Heart right ventricle (tissue), 16 donors: ENCODE results near the gene JHY. TPM values are rescaled to one million over a fixed set of nuclear protein-coding genes. Genes with fewer than 3 reads are reported as not detected.

Source experiments
- ATAC-seq, 8 donors: fragments of 200-7000 bp; cut with Tn5 transposase; one replicate each; pipeline ENCODE4 v1.9.1; 2020; ENCODE audit warnings: mild to moderate bottlenecking in 8 of 8, moderate library complexity in 8 of 8, moderate number of reproducible peaks in 1 of 8
- DNase-seq, 2 donors: peaks; one replicate each; pipeline ENCODE4 v3.0.0-alpha.2; 2020
- H3K27ac ChIP-seq, 10 donors: fragments of 200-600 bp; sonication (generic) in 2 of 10; one replicate each; pipeline versions ENCODE4 v1.5.0 to v1.8.0; 2020 to 2022; ENCODE audit warnings: mild to moderate bottlenecking in 3 of 10
- H3K27me3 ChIP-seq, 7 donors: fragments of 200-600 bp; one replicate each; pipeline ENCODE4 v1.8.0; 2021 to 2022; ENCODE audit warnings: mild to moderate bottlenecking in 2 of 7
- H3K36me3 ChIP-seq, 9 donors: fragments of 200-600 bp; sonication (generic) in 1 of 9; one replicate each; pipeline versions ENCODE4 v1.5.0 to v1.8.0; 2020 to 2022; ENCODE audit warnings: mild to moderate bottlenecking in 2 of 9
- H3K4me1 ChIP-seq, 9 donors: fragments of 200-600 bp; sonication (generic) in 1 of 9; one replicate each; pipeline versions ENCODE4 v1.5.0 to v1.8.0; 2020 to 2022; ENCODE audit warnings: mild to moderate bottlenecking in 4 of 9
- H3K4me3 ChIP-seq, 10 donors: fragments of 200-600 bp; sonication (generic) in 2 of 10; one replicate each; pipeline versions ENCODE4 v1.5.0 to v1.8.0; 2020 to 2022; ENCODE audit warnings: mild to moderate bottlenecking in 7 of 10, moderate library complexity in 2 of 10
- H3K9me3 ChIP-seq, 11 donors: fragments of 200-600 bp in 10 of 11; sonication (generic) in 2 of 11; one replicate each; pipeline versions ENCODE4 v1.5.0 to v1.8.0; 2013 to 2022; ENCODE audit warnings: mild to moderate bottlenecking in 2 of 11, control low read depth in 1 of 11, moderate library complexity in 1 of 11
- WGBS, 2 donors: extraction: QIAGEN DNeasy Blood & Tissue Kit; methylation state at CpG; one replicate each; pipeline ENCODE4 v1.1.7; 2013; ENCODE audit warnings: inconsistent platforms in 1 of 2; 5-methylcytosine and 5-hydroxymethylcytosine counted together
- intact Hi-C, 10 donors: fragments of 100-400 bp; cut with DNase I; formaldehyde crosslinking; loops; one replicate each; pipeline versions ENCODE4 v1.11.1 to v1.14.2; 2022
- polyA plus RNA-seq, 2 donors: library from polyadenylated mRNA; stranded (reverse); fragments of 200-250 nt; gene quantifications; one replicate each; pipeline ENCODE4 v1.2.3, GENCODE V29; 2013
- total RNA-seq, 10 donors: library from RNA; stranded (reverse); fragmentation: NEBNext Ultra II Directional in 3 of 10; extraction: Animal tissue kit (Norgen Biotek cat#: 25700) in 3 of 10; gene quantifications; one replicate each; pipeline versions ENCODE4 v1.2.1 to v1.2.4, GENCODE V29; 2021 to 2023
- TF ChIP-seq, protein P1 (sequence below), 9 donors: fragments of 200-600 bp; sonication (generic) in 2 of 9; IDR thresholded peaks; one replicate each; pipeline versions ENCODE4 v1.5.0 to v1.8.0; 2021 to 2022; ENCODE audit warnings: antibody characterized with exemption in 9 of 9, mild to moderate bottlenecking in 5 of 9, moderate library complexity in 1 of 9
- donor health status: Arrhythmogenic right ventricular cardiomyopathy.
- donor health status: ischemic (EF 13 %, LVEDD 7.1; RV severe dilation, severe dysfunction).
- donor health status: healthy with polysubstance abuse.
- donor health status: DM: no; HTN: yes; CAD: no.
- donor health status: DM: no; HTN: no; CAD: no.
- donor health status: ischemic (EF 25% LVEDD 6.9; RV normal size, moderate dysfunction).
- donor health status: ischemic (EF 25% LVEDD 5.7; RV mildly dilated, moderate dysfunction).
- donor health status: healthy.
- donor health status: DM: yes; HTN: yes; CAD: no.
- donor health status: Ischemic cardiomyopathy.
- donor health status: ischemic (EF 35%, LVEDD 5.7; RV mildly dilated, moderate dysfunction).
- donor health status: nonischemic (EF 11% LVEDD 7.7; RV severe dilation, severe dysfunction).
- donor health status: DM: yes; HTN: yes; CAD: no.
- donor health status: PGD.
- donor health status: ischemic (EF 29% LVEDD 5.4; RV normal size, mild dysfunction).
- donor health status: nonischemic (EF 23%, LVEDD 6.1; RV moderate dilation, normal function).

The JHY gene
- total and polyA plus RNA-seq, 12 donors: 0.41 to 2.3 (median 1.7) TPM

DNA sequence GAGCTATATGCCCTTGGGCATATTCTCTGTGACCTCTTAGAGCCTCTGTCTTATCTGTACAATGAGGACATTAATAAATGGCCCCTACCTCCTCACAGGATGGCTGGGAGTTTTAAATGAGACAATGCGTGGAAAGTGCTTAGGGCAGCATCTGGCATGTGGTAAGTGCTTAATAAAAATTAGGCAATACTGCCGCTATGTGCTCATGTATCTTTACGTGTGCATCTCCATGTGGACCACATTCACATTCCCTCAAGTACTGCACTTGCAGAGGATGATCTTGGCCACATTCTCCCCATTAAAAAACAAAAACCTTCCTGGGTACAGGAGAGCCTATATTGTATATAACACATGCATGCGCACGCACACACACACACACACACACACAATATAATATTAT lies 118.2 kb downstream of the JHY start:
- no peaks in the 10 kb centered on the region for H3K36me3 ChIP-seq
- ATAC-seq (no peak), DNase-seq (no peak)
- no peaks in the 10 kb centered on the region for H3K9me3 ChIP-seq
- TF ChIP-seq, protein P1, sequence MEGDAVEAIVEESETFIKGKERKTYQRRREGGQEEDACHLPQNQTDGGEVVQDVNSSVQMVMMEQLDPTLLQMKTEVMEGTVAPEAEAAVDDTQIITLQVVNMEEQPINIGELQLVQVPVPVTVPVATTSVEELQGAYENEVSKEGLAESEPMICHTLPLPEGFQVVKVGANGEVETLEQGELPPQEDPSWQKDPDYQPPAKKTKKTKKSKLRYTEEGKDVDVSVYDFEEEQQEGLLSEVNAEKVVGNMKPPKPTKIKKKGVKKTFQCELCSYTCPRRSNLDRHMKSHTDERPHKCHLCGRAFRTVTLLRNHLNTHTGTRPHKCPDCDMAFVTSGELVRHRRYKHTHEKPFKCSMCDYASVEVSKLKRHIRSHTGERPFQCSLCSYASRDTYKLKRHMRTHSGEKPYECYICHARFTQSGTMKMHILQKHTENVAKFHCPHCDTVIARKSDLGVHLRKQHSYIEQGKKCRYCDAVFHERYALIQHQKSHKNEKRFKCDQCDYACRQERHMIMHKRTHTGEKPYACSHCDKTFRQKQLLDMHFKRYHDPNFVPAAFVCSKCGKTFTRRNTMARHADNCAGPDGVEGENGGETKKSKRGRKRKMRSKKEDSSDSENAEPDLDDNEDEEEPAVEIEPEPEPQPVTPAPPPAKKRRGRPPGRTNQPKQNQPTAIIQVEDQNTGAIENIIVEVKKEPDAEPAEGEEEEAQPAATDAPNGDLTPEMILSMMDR (IDR thresholded peaks at IDR 0.05): no peak
- no peak overlapping the region for H3K4me3 ChIP-seq
- H3K27ac ChIP-seq: no peak overlapping the region
- no peaks in the 10 kb centered on the region for H3K4me1 ChIP-seq
- WGBS, 2 donors: 82 to 93% methylated on average over 5 of the region's 5 CpGs
- H3K27me3 ChIP-seq: peaks cover 0 to 45% (median 40%) of the 10 kb centered on the region in 7 donors
- intact Hi-C loops: no loop called here

DNA sequence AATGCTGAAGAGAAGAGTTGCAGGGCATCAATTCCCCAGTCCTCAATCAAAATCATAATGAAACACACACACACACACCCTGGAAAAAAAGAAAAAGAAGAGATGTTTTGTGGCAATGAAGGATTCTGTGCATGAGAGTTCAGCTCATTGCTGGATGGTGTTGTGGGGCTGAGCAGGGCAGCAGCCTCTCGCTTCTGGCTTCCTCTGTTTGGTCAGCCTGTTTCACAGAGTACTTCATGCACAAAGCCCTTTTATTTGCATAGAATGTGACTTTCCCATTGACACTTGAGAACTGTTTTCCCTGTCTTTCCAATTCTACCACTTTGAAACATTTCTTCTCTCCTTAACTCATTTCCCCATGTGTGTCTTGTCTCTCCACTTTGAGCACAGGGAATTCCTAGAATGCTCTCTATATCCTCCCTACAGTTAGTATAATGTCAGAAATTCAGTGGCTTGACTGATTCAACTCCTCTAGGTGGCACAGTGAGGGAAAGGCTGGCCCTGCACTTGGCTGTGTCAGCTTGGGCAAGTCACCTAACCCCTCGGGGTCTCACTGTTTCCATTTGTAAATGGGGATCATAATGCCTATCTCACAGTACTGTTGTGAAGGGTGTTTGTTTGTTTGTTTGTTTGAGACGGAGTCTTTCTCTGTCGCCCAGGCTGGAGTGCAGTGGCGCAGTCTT lies 124.4 kb downstream of the JHY start:
- no peak for DNase-seq
- intact Hi-C loops: no loop called here
- TF ChIP-seq, protein P1 (IDR thresholded peaks at IDR 0.05): no peak
- H3K4me3 ChIP-seq: no peak overlapping the region
- no peak overlapping the region for H3K27ac ChIP-seq
- no peaks in the 10 kb centered on the region for H3K4me1 ChIP-seq
- H3K36me3 ChIP-seq: no peaks in the 10 kb centered on the region
- H3K27me3 ChIP-seq: peaks cover 0 to 30% (median 23%) of the 10 kb centered on the region in 7 donors
- 79 to 86% methylated on average over 5 of the region's 5 CpGs for WGBS, 2 donors
- H3K9me3 ChIP-seq: no peaks in the 10 kb centered on the region
- no peak for ATAC-seq

Other genes with a start within 250 kb of the JHY start
- 1 to 10 TPM in 9 of 10 donors, under 1 TPM in 1; 0.66 to 8.0 (median 1.6) TPM for gene UBASH3B, start 227.0 kb upstream of the JHY start, total RNA-seq
- 1 to 10 TPM in 1 of 2 donors, under 1 TPM in 1; 0.51 to 1.4 TPM for gene UBASH3B, start 227.0 kb upstream of the JHY start, polyA plus RNA-seq
- gene CRTAM, start 44.3 kb upstream of the JHY start, total RNA-seq: 1 to 10 TPM in 1 of 10 donors, under 1 TPM in 1, not detected in 8; 0.15 to 1.8 TPM
- under 1 TPM in 1 of 2 donors, not detected in 1; 0.06 TPM for gene CRTAM, start 44.3 kb upstream of the JHY start, polyA plus RNA-seq
- gene BSX, start 99.1 kb downstream of the JHY start, total RNA-seq: not detected
- gene BSX, start 99.1 kb downstream of the JHY start, polyA plus RNA-seq: not detected
- gene HSPA8, start 179.4 kb downstream of the JHY start, total RNA-seq: 1,000 to 10,000 TPM in 7 of 10 donors, 100 to 1,000 TPM in 3; 700 to 1,440 (median 1,139) TPM
- gene HSPA8, start 179.4 kb downstream of the JHY start, polyA plus RNA-seq: 100 to 1,000 TPM in 1 of 2 donors, 10 to 100 TPM in 1; 52.9 to 860 TPM